ENCODE results near the gene OSBPL3.

GRCh38 chr7:24830440-24831050, 149.4 kb downstream of the OSBPL3 start:
- no peak for TF ChIP-seq CTCF (conservative IDR thresholded peaks at IDR 0.05 in 1 of 2, IDR thresholded peaks at IDR 0.05 in 1 of 2; ENCODE audit: low read depth in 1 of 2, low read length in 2 of 2)
- no peak for TF ChIP-seq EZH2 (IDR thresholded peaks at IDR 0.05; ENCODE audit: low read length, missing control alignments)

Measured in fibroblast of lung (primary cell).